GM19372 (cell line): ENCODE measurements around the gene REV1.
"Not testable (repeated sequence)": the region's sequence is repeated elsewhere in the genome, so short reads cannot be mapped to it uniquely, and the experiment has no call there.

Experiments
- ATAC-seq: cut with Tn5 transposase; IDR thresholded peaks from one replicate; pipeline ENCODE4 v1.9.1; 2021; ENCODE audit warnings: mild to moderate bottlenecking, low read depth, moderate library complexity; ENCODE audit not compliant: unreplicated experiment

REV1 gene

DNA sequence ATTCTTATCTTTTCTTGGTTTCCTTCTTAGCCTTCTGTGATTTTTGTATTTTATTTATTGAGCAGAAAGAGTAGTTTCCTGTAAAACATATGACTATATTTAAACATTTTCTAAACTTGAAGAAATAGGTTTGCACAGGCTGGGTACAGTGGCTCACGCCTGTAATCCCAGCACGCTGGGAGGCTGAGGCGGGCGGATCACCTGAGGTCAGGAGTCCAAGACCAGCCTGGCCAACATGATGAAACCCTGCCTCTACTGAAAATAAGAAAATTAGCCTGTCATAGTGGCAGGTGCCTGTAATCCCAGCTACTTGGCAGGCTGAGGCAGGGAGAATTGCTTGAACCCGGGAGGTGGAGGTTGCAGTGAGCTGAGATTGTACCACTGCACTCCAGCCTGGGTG, 121.0 kb downstream of the REV1 start:
- not testable (repeated sequence) for ATAC-seq

DNA sequence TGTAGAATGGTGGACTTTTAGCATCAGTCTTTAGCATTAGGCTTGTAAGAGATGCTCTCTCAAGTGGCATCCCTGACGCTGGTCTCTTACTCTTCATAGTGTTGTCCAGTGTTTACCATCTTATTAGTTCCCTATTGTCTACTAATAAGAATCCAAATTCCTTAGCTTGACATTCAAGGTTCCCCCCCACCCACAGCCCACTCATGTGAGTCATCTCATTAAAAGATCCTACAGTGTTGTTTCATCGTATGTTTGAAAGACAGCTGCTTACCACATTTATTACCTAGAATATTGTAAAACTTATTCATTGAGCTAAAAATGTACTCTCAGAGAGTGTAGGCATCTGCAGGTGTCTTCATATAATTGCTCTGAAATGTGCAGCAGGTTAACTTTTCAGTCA, 124.2 kb downstream of the REV1 start:
- no peak for ATAC-seq

DNA sequence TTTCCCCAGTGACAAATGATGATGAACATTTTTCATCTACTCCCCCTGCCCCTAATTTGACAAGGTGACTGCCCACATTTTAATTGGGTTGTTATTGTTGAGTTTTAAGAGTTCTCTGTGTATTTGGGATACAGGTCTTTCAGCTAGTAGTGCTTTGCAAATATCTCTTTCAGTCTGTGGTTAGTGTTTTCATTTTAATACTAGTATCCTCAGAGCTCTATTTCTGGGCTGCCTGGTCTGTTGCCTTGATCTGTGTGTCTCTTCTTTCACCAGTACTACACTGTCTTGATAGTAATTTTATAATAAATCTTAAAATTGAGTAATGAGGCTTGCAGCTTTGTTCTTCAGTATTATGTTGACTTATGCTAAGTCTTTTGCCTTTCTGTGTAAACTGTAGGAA, 133.0 kb downstream of the REV1 start:
- ATAC-seq, result no peak

DNA sequence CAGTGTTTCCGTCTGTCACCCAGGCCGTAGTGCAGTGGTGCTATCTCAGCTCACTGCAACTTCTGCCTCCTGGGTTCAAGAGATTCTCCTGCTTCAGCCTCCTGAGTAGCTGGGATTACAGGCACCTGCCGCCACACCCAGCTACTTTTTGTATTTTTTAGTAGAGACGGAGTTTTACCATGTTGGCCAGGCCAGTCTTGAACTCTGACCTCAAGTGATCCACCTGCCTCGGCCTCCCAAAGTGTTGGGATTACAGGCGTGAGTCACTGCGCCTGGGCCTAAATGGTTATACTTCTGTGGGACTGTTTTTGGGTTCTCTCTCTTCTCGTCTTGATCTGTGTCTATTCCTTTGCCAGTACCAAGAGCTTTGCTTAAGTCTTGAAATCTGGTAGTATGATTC, 135.0 kb downstream of the REV1 start:
- ATAC-seq, result not testable (repeated sequence)

DNA sequence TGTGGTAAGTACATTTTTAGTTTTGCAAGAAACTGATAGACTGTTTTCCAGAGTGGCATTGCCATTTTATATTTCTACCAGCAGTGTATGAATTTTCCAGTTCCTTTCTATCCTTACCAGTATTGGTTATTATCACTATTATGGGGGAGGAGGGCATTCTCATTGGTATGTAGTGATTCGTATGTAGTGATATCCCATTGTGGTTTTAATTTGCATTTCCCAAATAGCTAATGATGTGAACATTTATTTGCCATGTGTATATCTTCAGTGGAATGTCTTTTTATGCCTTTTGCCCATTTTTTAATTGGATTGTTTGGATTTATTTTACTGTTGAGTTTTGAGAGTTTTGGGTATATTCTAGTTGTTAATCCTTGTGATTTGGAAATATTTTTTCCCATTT, 135.7 kb downstream of the REV1 start:
- ATAC-seq, result no peak
